Left kidney (tissue), 2 donors: Measurements from ENCODE around the gene TFDP2. TPM values are rescaled to one million over a fixed set of nuclear protein-coding genes. Genes with fewer than 3 reads are reported as not detected.
"Not testable (repeated sequence)": the region's sequence is repeated elsewhere in the genome, so short reads cannot be mapped to it uniquely, and the experiment has no call there.

ENCODE experiments used
- DNase-seq: peaks from one replicate; pipeline ENCODE4 v3.0.0-alpha.2; 2013
- polyA plus RNA-seq: library from polyadenylated mRNA; unstranded; fragments of 120-200 nt; gene quantifications from one replicate; pipeline ENCODE4 v1.2.1, GENCODE V29; 2013; ENCODE audit not compliant: insufficient read length

The TFDP2 gene
- polyA plus RNA-seq, 1 donor = 112 TPM

- no peak for DNase-seq
These were observed 19.7 kb downstream of the TFDP2 start for GRCh38 chr3:142129516-142130171.

- no peak for DNase-seq
These were observed 21.2 kb downstream of the TFDP2 start for GRCh38 chr3:142127941-142128658.

- DNase-seq = no peak
These were observed 25.1 kb downstream of the TFDP2 start for GRCh38 chr3:142124243-142124642.

- no peak for DNase-seq
These were observed 28.6 kb downstream of the TFDP2 start for GRCh38 chr3:142120707-142121106.

DNA sequence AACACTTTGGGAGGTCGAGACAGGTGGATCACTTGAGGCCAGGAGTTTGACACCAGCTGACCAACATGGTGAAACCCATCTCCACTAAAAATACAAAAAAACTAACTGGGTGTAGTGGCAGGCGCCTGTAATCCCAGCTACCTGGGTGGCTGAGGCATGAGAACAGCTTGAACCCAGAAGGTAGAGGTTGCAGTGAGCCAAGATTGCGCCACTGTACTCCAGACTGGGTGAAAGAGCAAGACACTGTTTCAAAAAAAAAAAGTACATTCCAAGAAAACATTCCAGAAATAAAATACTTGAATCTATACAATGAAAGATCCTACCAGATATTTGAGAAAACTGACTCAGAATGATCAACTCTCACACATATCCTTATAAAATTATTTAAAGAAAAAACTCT, 30.4 kb downstream of the TFDP2 start:
- no peak for DNase-seq

DNA sequence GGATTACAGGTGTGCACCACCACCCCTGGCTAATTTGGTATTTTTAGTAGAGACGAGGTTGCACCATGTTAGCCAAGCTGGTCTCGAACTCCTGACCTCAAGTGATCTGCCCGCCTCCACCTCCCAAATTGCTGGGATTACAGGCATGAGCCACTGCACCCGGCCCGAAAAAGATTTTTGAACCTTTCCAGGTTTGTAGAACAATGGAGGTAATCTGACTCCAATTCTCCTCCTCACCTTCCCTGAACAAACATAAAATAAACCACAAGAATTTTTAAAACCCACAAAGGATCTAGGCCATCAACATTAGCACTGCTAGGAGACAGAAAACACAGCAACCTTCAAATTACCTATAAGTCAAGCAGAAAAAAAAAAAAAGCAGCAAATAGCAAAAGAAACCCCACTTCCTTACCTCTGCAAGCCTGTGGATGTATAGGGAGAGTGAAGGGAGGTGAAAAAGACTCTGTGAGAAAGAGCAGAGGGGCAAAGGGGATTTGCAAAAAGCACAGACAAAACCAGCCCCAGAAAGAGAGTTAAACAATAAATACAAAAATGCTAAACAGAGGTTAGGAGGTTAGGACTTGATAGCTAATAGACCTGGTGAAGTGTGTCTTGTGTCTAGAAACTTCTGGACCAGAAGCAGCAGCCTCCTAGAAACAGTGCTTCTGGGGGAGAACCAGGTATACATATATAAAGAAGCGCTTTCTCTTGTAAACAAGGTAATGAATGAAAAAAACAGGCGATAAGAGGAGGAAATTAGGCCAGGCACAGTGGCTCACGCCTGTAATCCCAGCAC, 32.1 kb downstream of the TFDP2 start:
- DNase-seq = no peak

DNA sequence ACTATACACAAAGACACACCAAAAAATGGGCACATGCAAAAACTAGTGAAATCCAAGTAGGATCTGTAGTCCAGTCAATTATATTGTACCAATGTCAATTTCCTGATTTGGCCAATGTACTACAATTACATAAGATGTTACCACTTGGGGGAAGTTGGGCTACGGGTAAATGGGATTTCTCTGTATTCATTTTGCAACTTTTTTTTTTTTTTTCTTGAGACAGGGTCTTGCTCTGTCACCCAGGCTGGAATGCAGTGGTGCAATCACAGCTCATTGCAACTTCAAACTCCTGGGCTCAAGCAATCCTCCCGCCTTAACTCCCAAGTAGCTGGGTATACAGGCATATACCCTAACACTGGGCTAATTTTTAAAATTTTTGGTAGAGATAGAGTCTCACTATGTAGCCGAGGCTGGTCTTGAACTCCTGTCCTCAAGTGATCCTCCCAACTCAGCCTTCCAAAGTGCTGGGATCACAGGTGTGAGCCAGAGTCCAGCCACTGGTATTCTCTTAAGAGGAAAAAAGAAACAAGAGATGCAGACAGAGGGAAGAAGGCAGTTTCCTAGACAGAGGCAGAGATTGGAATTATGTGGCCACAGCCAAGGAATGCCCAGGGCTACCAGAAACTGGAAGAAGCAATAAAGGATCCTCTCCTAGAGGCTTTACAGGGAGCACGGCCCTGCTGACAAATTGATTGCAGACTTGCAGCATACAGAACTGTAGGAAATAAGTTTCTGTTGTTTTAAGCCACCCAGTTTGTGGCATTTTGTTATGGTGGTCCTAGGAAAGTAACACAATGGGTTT, 33.3 kb downstream of the TFDP2 start:
- DNase-seq = no peak

DNA sequence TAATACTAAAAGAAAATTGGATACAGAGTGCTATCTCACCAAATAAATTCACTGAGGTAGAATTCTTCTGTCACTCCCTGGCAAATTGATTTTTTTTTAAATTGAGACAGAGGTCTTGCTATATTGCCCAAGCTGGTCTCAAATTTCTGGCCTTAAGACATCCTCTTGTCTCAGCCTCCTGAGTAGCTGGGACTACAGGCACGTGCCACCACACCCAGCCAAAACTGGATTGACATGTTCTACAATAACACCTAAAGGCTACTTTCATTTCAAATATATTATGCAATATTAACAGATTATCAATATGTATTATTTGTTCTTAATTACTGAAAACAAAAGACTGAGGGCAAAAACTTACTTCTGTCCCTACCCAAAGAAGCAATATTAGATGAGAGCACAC, 36.7 kb downstream of the TFDP2 start:
- DNase-seq = no peak

- no peak for DNase-seq
These were observed 42.8 kb downstream of the TFDP2 start for GRCh38 chr3:142106548-142106947.

DNA sequence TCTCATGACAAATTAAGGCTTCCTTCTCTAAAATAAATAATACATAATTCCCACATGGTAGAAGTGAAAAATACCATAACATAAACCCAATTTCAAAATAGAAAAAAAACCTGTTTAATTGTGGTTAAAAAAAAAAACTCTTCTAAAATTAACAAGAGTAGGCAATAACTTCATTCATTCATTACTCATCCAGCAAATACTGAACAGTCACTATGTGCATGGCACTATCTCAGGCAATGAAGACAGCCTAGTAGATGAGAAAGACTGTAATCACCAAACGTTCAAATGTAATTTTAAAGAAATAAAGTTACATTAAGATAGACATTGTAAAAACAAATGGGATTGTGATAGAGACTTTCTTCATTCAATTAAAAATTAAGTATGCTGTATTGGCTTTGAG, 43.4 kb downstream of the TFDP2 start:
- DNase-seq = no peak

DNA sequence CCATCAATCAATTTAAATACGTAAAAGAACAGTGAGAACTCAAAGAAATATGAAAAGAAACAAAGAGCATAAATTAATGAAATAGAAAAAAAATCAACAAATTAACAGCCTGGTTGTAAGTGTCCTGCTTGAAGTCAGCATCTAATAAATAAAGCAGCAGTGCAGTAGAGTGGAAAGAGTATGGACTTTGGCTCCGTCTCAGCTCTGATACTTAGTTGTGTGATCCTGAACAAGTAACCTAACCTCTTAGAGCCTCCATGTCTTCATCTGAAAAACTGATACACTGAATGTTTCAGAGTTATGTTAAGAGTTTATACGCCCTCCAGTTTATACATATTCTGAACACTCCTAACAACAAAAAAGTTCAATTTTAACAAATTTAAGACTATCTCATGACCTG, 44.6 kb downstream of the TFDP2 start:
- no peak for DNase-seq

DNA sequence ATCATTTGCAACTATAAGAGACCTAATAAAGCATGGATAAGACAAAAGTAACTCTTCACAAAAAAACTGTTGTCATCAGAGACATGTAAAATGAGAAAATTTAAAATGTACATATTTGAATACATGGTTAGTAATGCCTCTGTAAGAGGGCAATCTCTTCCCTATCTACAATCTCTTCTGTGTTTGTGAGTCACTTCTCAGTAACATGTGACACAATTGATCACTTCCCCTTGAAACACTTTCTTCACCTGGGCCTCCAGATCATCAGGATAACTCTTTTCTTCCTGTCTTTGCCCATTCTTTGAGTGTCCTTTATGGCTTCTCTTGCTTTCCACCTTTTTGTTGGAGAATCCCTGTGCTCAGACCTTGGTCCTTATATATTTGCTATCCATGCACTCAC, 50.4 kb downstream of the TFDP2 start:
- DNase-seq = no peak

GRCh38 chr3:142097099-142097843, 52.1 kb downstream of the TFDP2 start:
- DNase-seq = no peak

GRCh38 chr3:142095841-142096240, 53.5 kb downstream of the TFDP2 start:
- no peak for DNase-seq

GRCh38 chr3:142088925-142089324, 60.4 kb downstream of the TFDP2 start:
- DNase-seq = not testable (repeated sequence)

DNA sequence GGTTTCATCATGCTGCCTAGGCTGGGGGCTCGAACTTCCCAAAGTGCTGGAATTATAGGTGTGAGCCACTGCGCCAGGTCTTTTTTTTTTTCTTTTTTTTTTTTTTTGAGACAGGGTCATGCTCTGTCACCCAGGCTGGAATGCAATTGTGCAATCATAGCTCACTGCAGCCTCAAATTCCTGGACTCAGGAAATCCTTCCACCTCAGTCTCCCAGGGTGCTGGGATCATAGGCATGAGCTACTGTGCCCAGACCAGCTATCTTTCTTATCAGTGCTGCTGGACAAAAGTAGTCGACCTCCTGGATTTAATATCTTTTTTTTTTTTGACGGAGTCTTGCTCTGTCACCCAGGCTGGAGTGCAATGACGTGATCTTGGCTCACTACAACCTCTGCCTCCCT, 60.8 kb downstream of the TFDP2 start:
- DNase-seq = no peak

- DNase-seq = no peak
These were observed 61.7 kb downstream of the TFDP2 start for GRCh38 chr3:142087676-142088075.

- DNase-seq = no peak
These were observed 62.7 kb downstream of the TFDP2 start for GRCh38 chr3:142086581-142087090.

- no peak for DNase-seq
These were observed 68.2 kb downstream of the TFDP2 start for GRCh38 chr3:142081178-142081577.

- DNase-seq = no peak
These were observed 71.4 kb downstream of the TFDP2 start for GRCh38 chr3:142077859-142078500.
